ENCODE measurements around the gene PLEKHA7. TPM values are rescaled to one million over a fixed set of nuclear protein-coding genes. Genes with fewer than 3 reads are reported as not detected.

PLEKHA7 gene
- polyA plus RNA-seq, 1 of the 3 experiments (the other 2 are of a cell fraction), result 0.12 TPM

DNA sequence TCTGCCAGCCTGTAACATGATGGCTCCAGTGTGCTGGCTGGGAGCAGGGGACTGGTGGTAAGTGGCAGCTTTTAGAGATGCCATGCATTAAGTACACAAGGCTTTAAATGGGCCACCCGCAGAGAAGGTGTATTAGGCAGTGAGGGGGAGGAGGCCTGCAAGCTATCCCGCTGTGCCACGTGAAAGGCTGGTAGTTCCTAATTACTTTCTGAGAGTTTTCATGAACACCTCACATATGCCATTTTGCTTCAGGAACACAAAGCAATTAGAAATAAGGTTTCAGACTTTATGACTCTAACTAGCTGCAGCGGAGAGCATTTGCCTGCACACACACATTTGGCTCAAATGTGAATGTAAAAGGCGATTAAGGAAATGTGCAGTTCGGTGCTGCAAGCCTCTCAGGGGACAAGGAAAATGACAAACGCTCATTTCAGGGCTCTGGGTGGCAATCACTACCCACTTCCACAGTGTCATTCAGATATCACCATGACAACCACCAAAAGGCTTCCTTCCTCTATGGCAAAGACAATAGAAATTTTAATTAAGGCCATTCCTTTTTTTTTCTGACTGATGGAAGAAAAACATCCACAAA is 116.6 kb downstream of the PLEKHA7 start:
- no peaks in the 10 kb centered on the region for H3F3A ChIP-seq (replicated peaks; ENCODE audit: insufficient read depth)
- H3K9ac ChIP-seq, result no peak overlapping the region
- ChIA-PET CTCF (interaction anchor here (1.2 to 1.8 kb wide), 2 partner anchors 112 to 113 kb away, joined by 3 to 4 read pairs; no protein-coding TSS in a partner anchor), POLR2A (interaction anchor here (0.7 kb wide), 1 partner anchor 12 kb away, joined by 3 read pairs; no protein-coding TSS in a partner anchor)
- WGBS (ENCODE audit: low lambda C conversion rate), result 56% methylated on average over 7 of the region's 7 CpGs
- H3K9me3 ChIP-seq, result no peaks in the 10 kb centered on the region
- no peak for TF ChIP-seq RCOR1 (IDR thresholded peaks at IDR 0.05; ENCODE audit: low read length)
- no peak for TF ChIP-seq YY1 (IDR thresholded peaks at IDR 0.05; ENCODE audit: low read depth)
- no peak for TF ChIP-seq RAD21 (IDR thresholded peaks at IDR 0.05; ENCODE audit: low read length)
- TF ChIP-seq TEAD4 (IDR thresholded peaks at IDR 0.05; ENCODE audit: borderline replicate concordance, insufficient read depth), result no peak
- TF ChIP-seq TAF1 (IDR thresholded peaks at IDR 0.05; ENCODE audit: borderline replicate concordance, low read depth, low read length), result no peak
- TF ChIP-seq FOXJ3 (CRISPR knock-in tag; IDR thresholded peaks at IDR 0.05), result no peak
- TF ChIP-seq USF1 (IDR thresholded peaks at IDR 0.05; ENCODE audit: borderline replicate concordance, low read depth), result no peak
- no peak for TF ChIP-seq TCF12 (IDR thresholded peaks at IDR 0.05)
- TF ChIP-seq RFX5 (IDR thresholded peaks at IDR 0.05; ENCODE audit: low read length), result no peak
- TF ChIP-seq POLR2AphosphoS5 (IDR thresholded peaks at IDR 0.05; ENCODE audit: low read depth, low read length), result no peak
- no peak for TF ChIP-seq NFIC (IDR thresholded peaks at IDR 0.05; ENCODE audit: borderline replicate concordance)
- TF ChIP-seq EZH2phosphoT487 (IDR thresholded peaks at IDR 0.05; ENCODE audit: borderline replicate concordance, low read depth), result no peak
- TF ChIP-seq SMC3 (IDR thresholded peaks at IDR 0.05; ENCODE audit: low read depth, low read length), result no peak
- no peak for TF ChIP-seq SIN3A (IDR thresholded peaks at IDR 0.05; ENCODE audit: borderline replicate concordance, low read depth, low read length)
- no peak for TF ChIP-seq JUND (IDR thresholded peaks at IDR 0.05)
- TF ChIP-seq, protein P1, sequence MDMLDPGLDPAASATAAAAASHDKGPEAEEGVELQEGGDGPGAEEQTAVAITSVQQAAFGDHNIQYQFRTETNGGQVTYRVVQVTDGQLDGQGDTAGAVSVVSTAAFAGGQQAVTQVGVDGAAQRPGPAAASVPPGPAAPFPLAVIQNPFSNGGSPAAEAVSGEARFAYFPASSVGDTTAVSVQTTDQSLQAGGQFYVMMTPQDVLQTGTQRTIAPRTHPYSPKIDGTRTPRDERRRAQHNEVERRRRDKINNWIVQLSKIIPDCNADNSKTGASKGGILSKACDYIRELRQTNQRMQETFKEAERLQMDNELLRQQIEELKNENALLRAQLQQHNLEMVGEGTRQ (IDR thresholded peaks at IDR 0.05; ENCODE audit: borderline replicate concordance, low read depth, low read length), result no peak
- no peak for TF ChIP-seq FOSL2 (IDR thresholded peaks at IDR 0.05; ENCODE audit: borderline replicate concordance, low read depth)
- no peak for TF ChIP-seq MEF2A (IDR thresholded peaks at IDR 0.05; ENCODE audit: borderline replicate concordance, low read depth)
- H3K9me2 ChIP-seq, result no peaks in the 10 kb centered on the region
- no peaks in the 10 kb centered on the region for H3K79me2 ChIP-seq (ENCODE audit: insufficient read depth)
- no peak for DNase-seq
- no peaks in the 10 kb centered on the region for H3K36me3 ChIP-seq (replicated peaks in 1 of 2; ENCODE audit: control insufficient read depth in 1 of 2, insufficient read depth in 2 of 2, low read length in 1 of 2)
- no peaks in the 10 kb centered on the region for H3K27me3 ChIP-seq (ENCODE audit: insufficient read depth)
- no peak overlapping the region for H2AFZ ChIP-seq (ENCODE audit: low read depth)
- no peak overlapping the region for H3K4me3 ChIP-seq (ENCODE audit: low read depth in 2 of 2, low read length in 1 of 2)
- H4K20me1 ChIP-seq (ENCODE audit: insufficient read depth), result no peaks in the 10 kb centered on the region
- no peak overlapping the region for H3K27ac ChIP-seq (ENCODE audit: low read depth in 2 of 2, low read length in 1 of 2)
- H3K4me2 ChIP-seq, result no peak overlapping the region
- no peaks in the 10 kb centered on the region; a peak in 1 of 4 replicates for H3K4me1 ChIP-seq (ENCODE audit: control insufficient read depth in 1 of 2, insufficient read depth in 2 of 2, low read depth in 1 of 2, low read length in 1 of 2)
